K562 treated with DMSO at 1 percent for 48 hours (cell line): ENCODE measurements around the gene GJB2. TPM values are rescaled to one million over a fixed set of nuclear protein-coding genes. Genes with fewer than 3 reads are reported as not detected.

Source experiments
- total RNA-seq: library from RNA; unstranded; fragments of 300-600 nt; gene quantifications from 2 replicates; pipeline ENCODE4 v1.2.3, GENCODE V29; 2022; ENCODE audit warnings: low replicate concordance; ENCODE audit errors: extremely low read depth

GJB2 gene
- total RNA-seq, result not detected in 2 replicates

GRCh38 chr13:20192836-20193161 is at the start of gene GJB2:
Gene GJB2 (minus strand): TSS chr13:20192938. CDS start chr13:20189581, 3,357 bp downstream.

DNA sequence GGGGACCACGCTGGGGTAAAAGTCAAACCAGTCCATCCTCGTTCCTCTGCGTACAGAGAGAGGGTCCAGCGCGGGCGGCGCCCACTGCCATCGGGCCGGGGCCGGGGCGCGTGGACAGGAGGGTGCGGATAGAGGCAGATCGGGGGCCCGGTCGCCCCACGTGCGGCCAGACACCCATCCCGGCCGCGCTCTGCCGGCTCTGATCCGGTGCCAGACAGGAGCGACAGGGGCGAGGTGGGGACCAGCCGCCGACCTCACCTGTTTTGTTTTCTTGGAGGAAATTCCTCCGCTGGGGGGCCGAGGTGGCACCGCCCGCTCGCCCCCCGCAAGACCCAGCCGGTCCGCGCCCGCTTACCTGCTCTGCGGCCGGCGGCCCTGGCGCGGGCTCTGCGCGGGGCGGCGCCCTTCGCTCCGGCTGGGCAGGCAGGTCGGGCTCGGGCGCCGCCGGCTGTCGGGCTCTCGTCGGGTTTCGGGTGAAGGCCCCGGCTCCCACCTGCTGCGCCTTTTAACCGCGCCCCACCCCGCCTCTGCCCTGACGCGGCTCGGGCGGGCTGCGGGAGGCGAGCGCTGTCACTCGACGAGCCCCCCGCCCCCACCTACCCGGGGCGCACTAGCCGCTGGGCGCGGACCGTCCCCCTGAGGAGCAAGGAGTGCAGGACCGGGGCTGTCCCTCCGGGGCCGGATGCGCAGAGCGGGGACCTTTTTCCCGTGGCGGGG is 39.3 kb upstream of the GJB2 start, which contains the start of gene GJB6:
Gene GJB6 (minus strand): TSS at position 481 of the 717 bp plus-strand sequence. CDS start 8,839 bp downstream, outside the sequence.

DNA sequence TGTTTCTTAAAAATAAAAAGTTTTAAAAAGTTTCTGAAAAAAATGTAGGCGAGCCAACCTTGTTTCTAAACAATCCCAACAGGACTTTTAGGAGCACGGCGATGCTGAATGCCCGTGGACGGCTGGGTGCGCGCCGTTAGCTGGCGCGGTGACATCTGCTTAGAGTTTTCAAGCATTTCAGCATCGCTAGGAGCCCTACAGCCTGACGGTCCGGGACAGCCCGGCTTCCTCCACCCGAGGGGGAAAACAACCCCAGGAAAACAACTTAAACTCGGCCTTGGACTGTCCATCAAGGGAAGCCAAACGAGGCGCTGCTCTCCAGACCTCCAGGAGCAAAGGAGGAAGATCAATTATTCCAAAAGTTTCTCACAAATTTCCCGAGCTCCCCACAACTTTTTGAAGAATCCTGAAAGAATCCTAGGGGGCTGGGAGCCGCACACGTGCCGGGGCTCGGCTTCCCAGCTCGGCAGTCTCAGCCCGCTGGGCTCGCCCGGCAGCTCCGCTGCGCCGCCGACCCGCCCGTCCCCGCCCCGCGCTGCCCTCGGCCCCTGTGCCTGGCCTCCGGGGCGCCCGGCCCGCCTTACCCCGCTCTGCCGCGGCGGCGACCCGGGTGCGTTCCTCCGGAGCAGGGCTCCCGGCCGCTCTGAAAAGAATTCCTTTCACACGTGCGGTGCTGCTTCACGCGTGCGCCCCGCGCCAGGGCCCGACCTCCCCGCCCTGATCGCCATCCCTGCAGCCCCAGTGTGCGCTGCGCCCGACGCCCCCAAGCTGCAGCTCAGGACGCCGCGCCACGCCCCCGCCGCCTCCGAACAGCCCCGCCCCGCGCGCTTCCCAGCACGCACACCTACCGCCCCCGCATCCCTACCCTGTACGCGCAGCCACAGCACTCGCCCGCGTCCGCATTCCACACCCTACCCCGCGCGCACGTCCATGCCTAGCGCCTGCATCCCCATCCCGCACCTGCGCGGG is 32.1 kb downstream of the GJB2 start, which contains the start of gene GJA3:
Gene GJA3 (minus strand): TSS at position 747 of the 969 bp plus-strand sequence. CDS start 17,764 bp downstream, outside the sequence.

Other genes with a start within 250 kb of the GJB2 start
- not detected in 2 replicates for gene ZMYM2, start 234.2 kb downstream of the GJB2 start, total RNA-seq
- gene GJA3, start 31.9 kb downstream of the GJB2 start, total RNA-seq, result not detected in 2 replicates
- not detected in 2 replicates for gene GJB6, start 39.4 kb upstream of the GJB2 start, total RNA-seq